HuH-7.5 (cell line): ENCODE measurements around the gene AACS.
"Not testable (repeated sequence)": the region's sequence is repeated elsewhere in the genome, so short reads cannot be mapped to it uniquely, and the experiment has no call there.

Experiments
- DNase-seq: peaks from one replicate; pipeline ENCODE4 v3.0.0; 2011; ENCODE audit warnings: low spot score

AACS gene

GRCh38 chr12:125092108-125092871 lies 27.1 kb downstream of the AACS start:
- DNase-seq, result no peak

- peak; percentile 63 for DNase-seq
Observed at GRCh38 chr12:125092872-125093680, 27.8 kb downstream of the AACS start.

- no peak for DNase-seq
Observed at GRCh38 chr12:125093681-125094330, 28.6 kb downstream of the AACS start.

- DNase-seq, result no peak
Observed at GRCh38 chr12:125096894-125097293, 31.7 kb downstream of the AACS start.

- DNase-seq, result no peak
Observed at GRCh38 chr12:125097427-125097826, 32.2 kb downstream of the AACS start.

GRCh38 chr12:125098676-125099408 lies 33.6 kb downstream of the AACS start:
- DNase-seq, result no peak

GRCh38 chr12:125099409-125099782 lies 34.2 kb downstream of the AACS start:
- no peak for DNase-seq

- no peak for DNase-seq
Observed at GRCh38 chr12:125100551-125101434, 35.6 kb downstream of the AACS start.

- no peak for DNase-seq
Observed at GRCh38 chr12:125104982-125105381, 39.7 kb downstream of the AACS start.

- no peak for DNase-seq
Observed at GRCh38 chr12:125105600-125105999, 40.4 kb downstream of the AACS start.

GRCh38 chr12:125110641-125111360 lies 45.6 kb downstream of the AACS start:
- DNase-seq, result no peak

GRCh38 chr12:125111403-125111802 lies 46.2 kb downstream of the AACS start:
- no peak for DNase-seq

- not testable (repeated sequence) for DNase-seq
Observed at GRCh38 chr12:125112614-125113013, 47.4 kb downstream of the AACS start.

- no peak for DNase-seq
Observed at GRCh38 chr12:125113263-125113662, 48.0 kb downstream of the AACS start.

GRCh38 chr12:125113789-125114188 lies 48.6 kb downstream of the AACS start:
- DNase-seq, result no peak

GRCh38 chr12:125114365-125115141 lies 49.3 kb downstream of the AACS start:
- DNase-seq, result no peak

GRCh38 chr12:125120566-125120965 lies 55.3 kb downstream of the AACS start:
- no peak for DNase-seq

- no peak for DNase-seq
Observed at GRCh38 chr12:125121106-125121505, 55.9 kb downstream of the AACS start.

GRCh38 chr12:125122668-125123067 lies 57.4 kb downstream of the AACS start:
- DNase-seq, result no peak
